Breast epithelium (tissue), 4 donors: ENCODE measurements around the gene NRG3. TPM values are rescaled to one million over a fixed set of nuclear protein-coding genes. Genes with fewer than 3 reads are reported as not detected.

ENCODE experiments used
- DNase-seq, 2 donors: peaks; one replicate each; pipeline ENCODE4 v3.0.0-alpha.2; 2019; ENCODE audit warnings: low spot score in 2 of 2
- H3K27ac ChIP-seq, 2 donors: fragments of 200-600 bp; sonication (generic) in 1 of 2; one replicate each; pipeline ENCODE4 v1.5.1; 2016 to 2019; ENCODE audit warnings: mild to moderate bottlenecking in 1 of 2
- H3K27me3 ChIP-seq, 2 donors: fragments of 200-600 bp; sonication (generic) in 1 of 2; one replicate each; pipeline versions ENCODE4 v1.5.1 to v1.6.0; 2017 to 2019; ENCODE audit warnings: control low read depth in 1 of 2, mild to moderate bottlenecking in 1 of 2
- H3K36me3 ChIP-seq: fragments of 200-600 bp; one replicate; pipeline ENCODE4 v1.5.1; 2019
- H3K4me1 ChIP-seq, 2 donors: fragments of 200-600 bp; sonication (generic); one replicate each; pipeline ENCODE4 v1.5.1; 2016 to 2019; ENCODE audit warnings: control low read depth in 1 of 2
- H3K4me3 ChIP-seq, 3 donors: fragments of 200-600 bp; sonication (generic); 1 replicate in 2 of 3; 2 replicates in 1 of 3; pipeline ENCODE4 v1.5.1; 2016 to 2019; ENCODE audit warnings: mild to moderate bottlenecking in 3 of 3, moderate library complexity in 2 of 3
- H3K9me3 ChIP-seq, 2 donors: fragments of 200-600 bp; sonication (generic) in 1 of 2; one replicate each; pipeline ENCODE4 v1.5.1; 2016 to 2019; ENCODE audit warnings: control low read depth in 1 of 2
- CTCF ChIP-seq, 3 donors: fragments of 450-650 bp; IDR thresholded peaks; one replicate each; pipeline ENCODE4 v1.5.1; 2016 to 2017; ENCODE audit warnings: antibody characterized with exemption in 3 of 3, mild to moderate bottlenecking in 3 of 3, moderate library complexity in 3 of 3
- POLR2A ChIP-seq: fragments of 450-650 bp; IDR thresholded peaks from one replicate; pipeline ENCODE4 v1.6.1; 2016; ENCODE audit warnings: antibody characterized with exemption, mild to moderate bottlenecking, moderate library complexity
- POLR2AphosphoS5 ChIP-seq, 3 donors: sonication (generic); formaldehyde crosslinking; IDR thresholded peaks; one replicate each; pipeline ENCODE4 v1.6.1; 2017; ENCODE audit warnings: antibody characterized with exemption in 3 of 3
- intact Hi-C: fragments of 100-400 bp; cut with DNase I; formaldehyde crosslinking; loops from one replicate; pipeline ENCODE4 v1.15.1; 2023; ENCODE audit warnings: low total_unique reads
- total RNA-seq, 3 donors: library from RNA; depleted of rRNA; stranded (reverse); fragments of >200 nt; gene quantifications; one replicate each; pipeline ENCODE4 v1.1.0, GENCODE V29; 2016

The NRG3 gene
- total RNA-seq, 3 donors from 2014 or later: 0.16 to 0.88 (median 0.33) TPM

GRCh38 chr10:82221056-82221455 is 346.1 kb downstream of the NRG3 start:
- Histone ChIP-seq H3K27me3 (no peaks in the 10 kb centered on the region), H3K9me3 (no peaks in the 10 kb centered on the region), H3K4me3 (no peak overlapping the region), H3K27ac (no peak overlapping the region), H3K4me1 (no peaks in the 10 kb centered on the region), H3K36me3 (no peaks in the 10 kb centered on the region)
- intact Hi-C loops: no loop called here
- TF ChIP-seq POLR2AphosphoS5 (IDR thresholded peaks at IDR 0.05): no peak
- no peak for TF ChIP-seq CTCF (IDR thresholded peaks at IDR 0.05)
- TF ChIP-seq POLR2A: no peak
- DNase-seq: no peak

GRCh38 chr10:82221601-82222149 is 346.7 kb downstream of the NRG3 start:
- no peaks in the 10 kb centered on the region for H3K27me3 ChIP-seq
- no peak for TF ChIP-seq POLR2A
- TF ChIP-seq POLR2AphosphoS5 (IDR thresholded peaks at IDR 0.05): no peak
- no peak for TF ChIP-seq CTCF (IDR thresholded peaks at IDR 0.05)

GRCh38 chr10:82228701-82229100 is 353.7 kb downstream of the NRG3 start:
- no peak overlapping the region for H3K4me3 ChIP-seq
- intact Hi-C loops: no loop called here
- H3K36me3 ChIP-seq: no peaks in the 10 kb centered on the region
- H3K27ac ChIP-seq: no peak overlapping the region
- TF ChIP-seq POLR2AphosphoS5 (IDR thresholded peaks at IDR 0.05) (no peak), CTCF (IDR thresholded peaks at IDR 0.05) (no peak), POLR2A (no peak)
- no peaks in the 10 kb centered on the region for H3K9me3 ChIP-seq
- H3K27me3 ChIP-seq: no peaks in the 10 kb centered on the region
- no peaks in the 10 kb centered on the region for H3K4me1 ChIP-seq
- DNase-seq: no peak

More at GRCh38 chr10:82221601-82222149, 346.7 kb downstream of the NRG3 start:
- H3K27ac ChIP-seq: no peak overlapping the region
- no peak overlapping the region for H3K4me3 ChIP-seq
- no peak for DNase-seq
- no peaks in the 10 kb centered on the region for H3K9me3 ChIP-seq
- intact Hi-C loops: no loop called here
- no peaks in the 10 kb centered on the region for H3K36me3 ChIP-seq
- no peaks in the 10 kb centered on the region for H3K4me1 ChIP-seq

GRCh38 chr10:82234173-82234572 is 359.2 kb downstream of the NRG3 start:
- intact Hi-C loops: loop anchor here (10.0 kb wide), 2 partner anchors 1011 to 1569 kb away; no protein-coding TSS in a partner anchor

More at GRCh38 chr10:82234173-82234572, 359.2 kb downstream of the NRG3 start:
- TF ChIP-seq POLR2A (no peak), CTCF (IDR thresholded peaks at IDR 0.05) (no peak), POLR2AphosphoS5 (IDR thresholded peaks at IDR 0.05) (no peak)
- H3K27me3 ChIP-seq: no peaks in the 10 kb centered on the region
- H3K36me3 ChIP-seq: no peaks in the 10 kb centered on the region
- H3K9me3 ChIP-seq: no peaks in the 10 kb centered on the region
- DNase-seq: no peak
- H3K4me3 ChIP-seq: no peak overlapping the region
- no peak overlapping the region for H3K27ac ChIP-seq
- H3K4me1 ChIP-seq: no peaks in the 10 kb centered on the region
